DMS53 treated with DMSO at 0.1 percent for 48 hours (cell line): ENCODE measurements around the gene TBC1D28.
"Not testable (repeated sequence)": the region's sequence is repeated elsewhere in the genome, so short reads cannot be mapped to it uniquely, and the experiment has no call there.

Experiments used
- DNase-seq: peaks from one replicate; lab custom pipeline; 2025; ENCODE audit not compliant: unreplicated experiment; lab: John Stamatoyannopoulos, UW

TBC1D28 gene

GRCh38 chr17:18617613-18618012, 26.6 kb downstream of the TBC1D28 start:
- DNase-seq: not testable (repeated sequence)

GRCh38 chr17:18613016-18613415, 31.2 kb downstream of the TBC1D28 start:
- DNase-seq: not testable (repeated sequence)

GRCh38 chr17:18593138-18593537, 51.1 kb downstream of the TBC1D28 start:
- not testable (repeated sequence) for DNase-seq
